PC-3 (cell line): ENCODE results near the gene MARCKSL1.

Experiments
- CTCF ChIP-seq: fragments of 300-600 bp; sonication (generic); conservative IDR thresholded peaks from 2 replicates; pipeline ENCODE4 v1.5.1; 2017; ENCODE audit warnings: antibody characterized with exemption, low read depth, mild to moderate bottlenecking, low read length
- EZH2 ChIP-seq: fragments of 300-600 bp; sonication (generic); IDR thresholded peaks from one replicate; pipeline ENCODE4 v1.6.1; 2017; ENCODE audit warnings: antibody characterized with exemption, mild to moderate bottlenecking, low read length; ENCODE audit not compliant: unreplicated experiment
- EZH2phosphoT487 ChIP-seq: fragments of 300-600 bp; sonication (generic); IDR thresholded peaks from 2 replicates; pipeline ENCODE4 v1.6.1; 2018; ENCODE audit warnings: mild to moderate bottlenecking, antibody characterized with exemption, low read length, borderline replicate concordance

GRCh38 chr1:32346532-32347157 lies 10.6 kb upstream of the MARCKSL1 start:
- TF ChIP-seq CTCF (no peak), EZH2 (no peak), EZH2phosphoT487 (no peak)
